HG02840 (cell line): Measurements from ENCODE around the gene MPDZ.

Source experiments
- ATAC-seq: cut with Tn5 transposase; IDR thresholded peaks from one replicate; pipeline ENCODE4 v1.9.1; 2021; ENCODE audit warnings: mild to moderate bottlenecking, moderate library complexity, moderate number of reproducible peaks; ENCODE audit not compliant: unreplicated experiment, low FRiP score

Gene MPDZ

GRCh38 chr9:13186091-13186490, 93.4 kb downstream of the MPDZ start:
- ATAC-seq: no peak

DNA sequence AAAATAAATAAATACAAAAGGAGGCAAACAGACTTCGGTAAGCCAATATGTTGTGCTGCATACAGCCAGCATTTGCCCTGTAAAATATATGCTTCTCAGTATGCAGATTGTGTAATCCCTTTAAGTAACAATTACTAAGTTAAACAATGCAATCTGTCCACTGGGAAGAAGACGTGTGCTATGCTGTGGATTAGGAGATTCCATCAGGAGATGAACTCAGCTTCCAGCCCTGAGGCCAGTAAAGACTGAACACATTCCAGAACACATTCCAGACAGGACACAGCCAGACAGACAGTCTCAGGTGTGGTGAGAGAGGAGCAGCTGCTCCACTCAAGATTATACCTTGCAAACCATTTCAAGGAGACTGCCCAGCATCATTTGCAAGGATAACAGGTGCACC, 97.8 kb downstream of the MPDZ start:
- ATAC-seq: no peak

DNA sequence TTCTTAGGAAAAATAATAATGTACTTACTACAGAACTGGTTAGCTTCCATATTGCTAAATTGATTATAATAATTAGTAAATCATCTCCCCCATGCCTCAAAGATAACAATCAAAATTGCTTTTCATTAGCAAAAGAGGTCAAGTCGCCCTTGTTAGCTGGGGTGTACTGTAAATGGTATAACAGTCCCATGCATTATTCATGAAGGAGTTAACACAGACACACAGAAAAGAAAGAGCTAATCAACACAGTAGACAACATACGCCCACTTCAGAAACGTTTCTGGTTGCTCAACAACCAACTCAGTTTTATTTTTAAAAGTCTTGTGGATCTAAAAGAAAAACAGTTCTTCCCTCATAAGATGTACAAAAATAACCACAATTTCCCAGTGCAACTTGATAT, 100.2 kb downstream of the MPDZ start:
- no peak for ATAC-seq

GRCh38 chr9:13175732-13176131, 103.8 kb downstream of the MPDZ start:
- ATAC-seq: no peak

DNA sequence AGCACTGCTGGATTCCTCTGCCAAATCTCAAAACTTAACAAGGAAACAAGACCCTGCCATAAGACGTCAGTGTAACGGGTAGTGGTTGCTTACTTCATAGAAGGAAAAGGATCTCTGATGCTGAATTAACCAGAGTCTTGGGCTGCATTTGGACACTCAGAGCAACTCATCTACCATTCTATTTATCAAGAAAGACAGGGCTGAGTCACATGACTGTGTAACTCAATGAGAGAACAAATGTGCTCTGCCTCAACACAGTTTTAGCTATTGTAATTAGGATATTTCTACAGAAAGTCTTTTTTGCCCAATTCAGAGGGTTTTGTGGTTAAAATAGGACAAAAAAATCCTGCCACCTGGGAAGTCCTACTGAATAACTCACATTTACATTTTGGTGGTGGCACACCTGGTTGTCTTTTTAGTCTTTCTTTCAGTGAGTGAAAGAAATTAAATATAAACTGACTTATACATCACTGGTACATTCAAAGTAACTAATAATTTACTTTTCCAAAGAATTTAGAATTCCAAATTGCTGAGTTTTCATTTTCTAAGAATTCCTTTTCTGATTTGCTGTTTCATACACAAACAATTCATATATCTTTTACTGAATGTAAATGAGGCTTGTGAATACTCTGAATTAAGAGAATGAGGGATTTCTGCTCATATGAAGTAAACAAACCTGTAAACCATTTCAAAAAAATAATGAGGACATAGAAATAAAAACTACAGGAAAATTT, 104.4 kb downstream of the MPDZ start:
- ATAC-seq: no peak

DNA sequence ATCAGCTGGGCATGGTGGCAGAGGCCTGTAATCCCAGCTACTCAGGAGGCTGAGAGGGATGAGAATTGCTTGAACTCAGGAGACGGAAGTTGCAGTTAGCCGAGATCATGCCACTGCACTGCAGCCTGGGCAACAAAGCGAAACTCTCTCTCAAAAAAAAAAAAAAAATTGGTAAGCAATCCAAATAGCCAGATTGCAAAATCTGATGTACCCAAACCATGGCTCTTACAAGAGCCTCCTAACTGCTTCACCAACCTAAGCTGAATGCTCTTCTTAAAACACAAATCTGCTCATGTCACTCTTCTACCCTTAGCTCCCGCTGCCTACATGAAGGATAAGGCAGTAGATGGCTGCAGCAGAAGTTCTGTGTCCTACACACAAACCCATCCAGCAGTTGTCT, 105.9 kb downstream of the MPDZ start:
- no peak for ATAC-seq

GRCh38 chr9:13171261-13171660, 108.2 kb downstream of the MPDZ start:
- ATAC-seq: no peak

DNA sequence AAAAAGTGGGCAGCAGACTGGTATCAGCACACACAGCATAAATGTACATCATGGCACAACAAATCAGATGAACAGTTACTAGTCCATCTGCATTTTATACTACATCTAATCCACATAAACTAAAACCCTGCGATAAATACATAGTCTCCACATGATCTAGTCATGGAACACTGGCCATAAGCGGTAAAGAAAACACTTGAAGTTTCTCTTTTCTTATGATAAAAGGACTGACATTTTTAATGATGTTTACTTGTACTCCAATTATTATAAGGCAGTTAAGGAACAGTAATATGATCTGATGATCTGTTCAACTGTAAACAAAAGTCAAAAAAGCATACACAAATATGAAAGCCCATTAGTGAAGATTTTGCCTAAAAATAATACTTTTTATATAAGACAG, 112.5 kb downstream of the MPDZ start:
- ATAC-seq: no peak

DNA sequence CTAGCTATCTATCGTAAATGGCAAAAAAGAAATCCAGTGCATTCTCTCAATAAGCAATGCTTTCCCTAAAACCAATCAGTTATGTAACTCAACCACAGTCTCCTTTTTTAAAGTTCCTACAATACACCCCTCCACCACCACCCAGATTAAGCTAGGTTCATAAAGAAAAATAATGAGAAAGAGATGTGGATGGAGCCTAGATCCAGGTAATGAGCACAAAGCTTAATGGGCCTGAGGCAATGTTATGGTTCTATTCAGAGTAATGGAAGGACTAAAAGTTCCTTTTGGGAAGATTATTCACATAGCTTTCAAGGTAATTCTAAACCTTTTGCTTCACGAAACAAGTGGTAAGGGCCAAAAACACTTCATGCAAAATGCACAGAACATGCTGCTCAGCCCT, 113.5 kb downstream of the MPDZ start:
- ATAC-seq: no peak

DNA sequence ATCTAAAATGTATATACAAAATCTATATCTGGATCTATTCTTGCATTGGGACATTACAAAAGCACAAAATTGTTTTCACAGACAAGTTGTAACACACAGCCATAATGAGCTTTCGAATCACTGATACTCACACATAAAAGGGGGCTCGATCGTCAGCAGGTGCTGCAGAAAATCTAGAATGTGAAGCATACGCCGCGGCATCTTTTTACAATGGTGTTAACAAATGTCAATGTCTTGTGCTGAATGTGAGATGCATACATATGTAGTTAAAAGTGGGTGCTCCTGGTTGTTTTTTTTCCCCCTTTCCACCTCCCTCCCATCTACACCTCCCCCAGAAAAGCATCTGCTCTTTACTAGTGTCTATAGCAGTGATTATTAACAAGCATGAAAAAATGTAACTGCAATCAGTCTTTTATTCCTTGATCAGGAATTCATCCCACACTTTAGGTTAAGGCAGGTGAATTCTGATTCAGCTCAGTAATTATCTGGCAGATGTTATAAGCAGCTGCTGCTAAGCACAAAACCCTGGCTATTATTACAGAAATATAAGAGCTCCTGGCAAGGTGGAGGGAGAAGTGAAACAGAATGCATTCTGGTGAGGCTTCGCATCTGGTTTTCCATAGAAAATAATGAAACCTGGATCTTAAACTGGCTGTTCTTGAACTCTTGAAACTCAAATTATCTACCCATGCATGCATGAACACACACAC, 114.1 kb downstream of the MPDZ start:
- no peak for ATAC-seq

DNA sequence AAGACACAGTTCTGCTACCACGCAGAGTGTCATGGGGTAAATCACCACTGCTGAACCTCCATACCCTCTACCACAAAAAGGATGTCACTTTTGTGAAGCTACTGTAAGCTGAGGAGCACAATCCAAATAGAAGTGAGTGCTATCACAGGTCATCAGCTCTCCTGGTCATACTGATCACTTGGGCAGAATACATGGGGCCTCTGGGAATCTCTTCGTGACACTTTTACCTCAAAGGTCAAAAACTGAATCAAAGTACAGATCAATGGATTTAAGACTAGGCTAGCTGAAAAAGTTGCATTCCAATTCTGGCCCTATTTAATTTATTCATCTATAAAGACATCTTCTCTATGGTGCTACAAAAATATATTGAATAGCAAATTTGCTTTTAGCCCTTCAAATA, 115.5 kb downstream of the MPDZ start:
- no peak for ATAC-seq

DNA sequence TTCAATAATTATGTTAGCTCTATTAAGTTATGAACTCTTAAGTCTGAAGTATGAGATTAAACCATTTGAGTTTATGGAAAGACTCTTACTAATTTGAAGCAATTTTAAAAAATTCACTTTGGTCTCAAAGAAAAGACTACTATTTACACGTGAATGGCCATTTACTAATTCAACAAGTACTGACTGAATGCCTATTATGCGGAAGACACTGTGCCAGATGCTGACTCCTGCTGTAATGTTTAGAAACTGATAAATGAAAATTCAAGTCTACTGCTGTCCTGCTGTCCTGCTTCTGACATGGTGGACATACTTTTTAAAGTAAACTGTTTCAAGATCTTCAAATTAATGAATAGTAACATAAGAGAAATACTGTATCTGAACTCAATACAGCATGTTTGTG, 116.2 kb downstream of the MPDZ start:
- ATAC-seq: no peak

DNA sequence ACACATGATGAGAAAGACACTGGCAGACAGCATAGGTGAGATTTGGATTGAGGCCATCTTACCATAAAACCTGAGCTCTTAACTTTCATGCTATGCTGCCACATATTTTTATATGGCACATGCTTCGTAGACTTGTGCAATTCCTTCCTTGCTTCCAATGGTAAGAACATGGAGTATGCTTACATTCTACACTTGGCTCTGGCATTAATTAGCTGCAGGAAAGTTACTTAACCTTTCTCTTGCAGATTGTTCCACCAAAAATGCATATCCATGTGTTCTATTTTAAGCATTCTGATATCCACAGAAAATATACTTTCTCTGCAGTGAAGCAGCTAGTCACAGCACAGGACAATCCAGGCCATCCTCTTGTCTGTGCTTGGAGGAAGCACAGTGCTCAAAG, 119.4 kb downstream of the MPDZ start:
- no peak for ATAC-seq

DNA sequence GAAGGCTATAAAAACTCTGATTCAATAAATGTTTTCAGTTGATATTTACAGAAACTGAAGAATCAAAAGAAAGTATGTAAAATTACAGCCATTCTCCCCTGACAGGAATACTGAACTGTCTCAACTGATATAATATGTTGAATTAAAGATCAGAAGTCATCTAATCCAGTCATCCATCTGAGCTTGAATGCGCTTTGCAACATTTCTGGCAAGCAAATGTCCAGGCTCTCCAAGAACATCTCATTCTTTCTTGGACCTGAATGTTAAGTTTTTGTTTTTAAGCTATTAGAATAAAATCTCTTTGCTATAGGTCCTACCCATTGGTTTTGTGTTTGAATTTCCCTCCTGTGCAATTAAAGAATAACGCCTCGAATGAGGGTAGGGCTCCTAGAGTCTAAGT, 120.5 kb downstream of the MPDZ start:
- no peak for ATAC-seq

DNA sequence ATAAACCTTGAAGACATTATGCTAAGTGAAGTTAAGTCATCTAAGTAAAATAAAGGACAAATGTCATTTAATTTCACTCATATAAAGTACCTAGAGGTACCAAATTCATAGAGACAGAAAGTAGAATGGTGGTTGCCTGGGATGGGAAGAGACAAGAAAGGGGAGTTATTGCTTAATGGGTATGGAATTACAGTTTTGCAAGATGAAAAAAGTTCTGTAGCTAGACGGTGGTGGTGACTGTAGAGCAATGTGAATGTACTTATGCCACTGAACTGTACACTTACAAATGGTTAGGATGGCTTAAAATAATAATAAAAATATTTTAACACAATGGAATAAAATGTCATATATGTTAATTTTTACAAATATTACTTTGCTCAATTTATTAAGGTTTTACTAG, 128.0 kb downstream of the MPDZ start:
- no peak for ATAC-seq

DNA sequence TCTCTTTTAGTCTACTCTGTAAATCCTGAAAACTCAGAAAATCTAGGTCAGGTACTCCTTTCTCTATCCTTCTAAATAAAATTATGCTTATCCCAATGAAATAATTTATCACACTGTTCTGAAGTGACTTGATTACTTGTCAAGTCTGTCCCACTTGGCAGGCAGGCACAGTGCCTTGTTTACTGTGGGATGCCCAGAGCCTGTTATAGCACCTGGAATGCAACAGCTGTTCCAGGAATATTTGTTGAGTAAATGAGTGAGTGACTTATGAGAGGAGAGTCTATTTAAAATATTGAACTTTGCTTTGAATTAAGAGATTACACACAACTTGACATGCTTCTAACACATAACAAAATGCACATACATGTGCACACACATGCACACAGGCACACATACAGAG, 130.0 kb downstream of the MPDZ start:
- ATAC-seq: no peak

DNA sequence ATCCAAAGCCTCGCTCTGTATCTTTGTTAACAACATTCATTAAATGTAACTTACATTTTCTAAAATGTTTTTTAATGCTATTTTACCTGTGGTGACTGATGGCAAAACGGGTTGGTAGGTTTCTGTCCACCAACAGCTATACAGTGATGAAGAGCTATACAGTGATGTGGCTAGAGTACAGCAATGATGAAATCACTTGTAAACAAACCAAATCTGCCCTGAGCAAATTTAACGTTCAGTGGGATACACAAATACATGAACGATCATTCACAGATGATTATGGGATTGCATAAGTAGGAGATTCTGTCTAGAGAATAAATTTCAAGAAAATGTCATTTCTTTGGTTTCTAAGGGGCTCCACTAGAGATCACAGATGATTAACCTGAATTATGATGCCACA, 132.7 kb downstream of the MPDZ start:
- no peak for ATAC-seq

DNA sequence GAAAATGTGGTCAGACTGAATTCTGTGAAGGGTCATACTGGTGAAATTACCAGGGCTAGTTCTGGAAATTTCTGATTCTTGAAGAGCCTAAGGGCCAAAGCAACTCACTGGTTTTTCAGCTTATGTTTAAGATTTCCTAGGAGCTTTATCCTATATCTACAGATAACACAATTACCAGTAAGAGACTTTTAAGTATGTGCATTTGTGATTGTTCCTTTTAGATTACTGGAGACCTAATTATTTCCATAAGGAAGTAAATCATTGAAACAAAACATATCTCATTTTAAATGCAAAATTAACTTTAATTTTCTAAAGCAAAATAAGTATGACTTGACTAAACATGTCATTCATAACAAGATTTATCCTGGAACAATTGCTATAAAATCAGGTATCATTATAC, 134.2 kb downstream of the MPDZ start:
- ATAC-seq: no peak

GRCh38 chr9:13144166-13144775, 135.2 kb downstream of the MPDZ start:
- no peak for ATAC-seq

- ATAC-seq: no peak
Observed at GRCh38 chr9:13143281-13143680, 136.2 kb downstream of the MPDZ start.

- no peak for ATAC-seq
Observed at GRCh38 chr9:13142776-13143175, 136.7 kb downstream of the MPDZ start.

GRCh38 chr9:13141629-13142028, 137.9 kb downstream of the MPDZ start:
- no peak for ATAC-seq
